HG02840 (cell line): ENCODE data around the gene SETD7.

Source experiments
- ATAC-seq: cut with Tn5 transposase; IDR thresholded peaks from one replicate; pipeline ENCODE4 v1.9.1; 2021; ENCODE audit warnings: mild to moderate bottlenecking, moderate library complexity, moderate number of reproducible peaks; ENCODE audit not compliant: unreplicated experiment, low FRiP score

SETD7 gene

GRCh38 chr4:139556071-139556723, at the start of gene SETD7:
SETD7 (minus strand) TSS chr4:139556219; CDS start chr4:139556137, 82 bp downstream.
- ATAC-seq, result no peak

GRCh38 chr4:139605516-139605915, 49.5 kb upstream of the SETD7 start:
- ATAC-seq, result no peak

- peak; percentile 58 for ATAC-seq
Observed at GRCh38 chr4:139603576-139604410, 47.8 kb upstream of the SETD7 start.

- ATAC-seq, result no peak
Observed at GRCh38 chr4:139602776-139603360, 46.8 kb upstream of the SETD7 start.

- ATAC-seq, result no peak
Observed at GRCh38 chr4:139600662-139601061, 44.6 kb upstream of the SETD7 start.

- no peak for ATAC-seq
Observed at GRCh38 chr4:139599594-139600374, 43.8 kb upstream of the SETD7 start.

- ATAC-seq, result no peak
Observed at GRCh38 chr4:139599076-139599475, 43.1 kb upstream of the SETD7 start.

GRCh38 chr4:139596684-139597279, 40.8 kb upstream of the SETD7 start:
- no peak for ATAC-seq

GRCh38 chr4:139596034-139596683, 40.1 kb upstream of the SETD7 start:
- no peak for ATAC-seq

- ATAC-seq, result no peak
Observed at GRCh38 chr4:139594591-139595185, 38.7 kb upstream of the SETD7 start.

- no peak for ATAC-seq
Observed at GRCh38 chr4:139593091-139593564, 37.1 kb upstream of the SETD7 start.

GRCh38 chr4:139589336-139590018, 33.5 kb upstream of the SETD7 start:
- ATAC-seq, result no peak

GRCh38 chr4:139587446-139587845, 31.4 kb upstream of the SETD7 start:
- no peak for ATAC-seq

- ATAC-seq, result no peak
Observed at GRCh38 chr4:139585473-139585872, 29.5 kb upstream of the SETD7 start.

GRCh38 chr4:139584784-139585183, 28.8 kb upstream of the SETD7 start:
- no peak for ATAC-seq

GRCh38 chr4:139584013-139584412, 28.0 kb upstream of the SETD7 start:
- no peak for ATAC-seq

- ATAC-seq, result no peak
Observed at GRCh38 chr4:139582044-139582443, 26.0 kb upstream of the SETD7 start.

GRCh38 chr4:139581096-139581495, 25.1 kb upstream of the SETD7 start:
- no peak for ATAC-seq

- ATAC-seq, result no peak
Observed at GRCh38 chr4:139576219-139576618, 20.2 kb upstream of the SETD7 start.
